Endothelial cell of umbilical vein (primary cell): Measurements from ENCODE around the gene CNMD. TPM values are rescaled to one million over a fixed set of nuclear protein-coding genes. Genes with fewer than 3 reads are reported as not detected.

ENCODE experiments used
- BruUV-seq: library from RNA; stranded (reverse); fragments of 400-500 nt; replicated peaks from 2 replicates; lab custom pipeline; 2021; lab: Mats Ljungman, UMichigan
- CTCF ChIA-PET: fragments of 300-600, 350-600 bp; sonication (Branson Sonifier 250); formaldehyde crosslinking; loops from one replicate; lab custom pipeline; 2021; ENCODE audit warnings: antibody characterized with exemption, inconsistent platforms; lab: Charles Lee
- POLR2A ChIA-PET: fragments of 300-600, 350-600 bp; sonication (Branson Sonifier 250); formaldehyde crosslinking; loops from one replicate; lab custom pipeline; 2021; ENCODE audit warnings: antibody characterized with exemption, inconsistent platforms; lab: Charles Lee
- DNase-seq: peaks from one replicate; pipeline ENCODE4 v3.0.0-alpha.2; 2011; ENCODE audit warnings: low read depth, low spot score
- FAIRE-seq: peaks from 2 replicates; lab custom pipeline; 2011; peaks lifted over from hg19 to GRCh38; lab: Jason Lieb, UNC
- H2AFZ ChIP-seq: 2 replicates; pipeline ENCODE4 v1.6.0; 2012; ENCODE audit warnings: low read depth, low read length, control low read depth, inconsistent platforms
- H3K27ac ChIP-seq: 2 replicates; pipeline ENCODE4 v1.5.1; 2011; ENCODE audit warnings: low read depth, mild to moderate bottlenecking, control low read depth, low read length, moderate library complexity; ENCODE audit not compliant: insufficient read depth
- H3K27me3 ChIP-seq, 2 experiments: 2 replicates each; pipeline versions ENCODE4 v1.6.0 to v1.6.1; 2011; ENCODE audit warnings: low read length in 2 of 2, mixed read lengths in 1 of 2; ENCODE audit not compliant: control insufficient read depth in 2 of 2, insufficient read depth in 2 of 2
- H3K36me3 ChIP-seq, 2 experiments: 2 replicates in 1 of 2; 3 replicates in 1 of 2; pipeline ENCODE4 v1.5.1; 2011; ENCODE audit warnings: low read length in 2 of 2, mild to moderate bottlenecking in 1 of 2, moderate library complexity in 1 of 2; ENCODE audit not compliant: control insufficient read depth in 2 of 2, insufficient read depth in 2 of 2; ENCODE audit errors: extremely low read depth in 1 of 2
- H3K4me1 ChIP-seq: 3 replicates; pipeline ENCODE4 v1.5.1; 2011; ENCODE audit warnings: mild to moderate bottlenecking, low read length; ENCODE audit not compliant: control insufficient read depth, insufficient read depth; ENCODE audit errors: extremely low read depth
- H3K4me2 ChIP-seq: 2 replicates; pipeline ENCODE4 v1.6.1; 2011; ENCODE audit warnings: low read length, control low read depth, mixed read lengths; ENCODE audit not compliant: insufficient read depth
- H3K4me3 ChIP-seq, 3 experiments: fragments of 200-600 bp in 1 of 3; sonication (generic), shearing (Covaris generic) in 1 of 3; replicated peaks in 1 of 3; 2 replicates each; pipeline ENCODE4 v1.5.1; 2011 to 2016; ENCODE audit warnings: control low read depth in 3 of 3, low read length in 3 of 3, mild to moderate bottlenecking in 2 of 3, inconsistent platforms in 1 of 3, low read depth in 1 of 3, moderate library complexity in 1 of 3; ENCODE audit not compliant: insufficient read depth in 1 of 3
- H3K79me2 ChIP-seq: 2 replicates; pipeline ENCODE4 v1.6.0; 2012; ENCODE audit warnings: low read length, inconsistent platforms; ENCODE audit not compliant: control insufficient read depth, insufficient read depth
- H3K9ac ChIP-seq: replicated peaks from 2 replicates; pipeline ENCODE3; 2011; ENCODE audit warnings: low read length, control low read depth; ENCODE audit not compliant: insufficient read depth; ENCODE audit errors: extremely low read depth
- H3K9me1 ChIP-seq: replicated peaks from 3 replicates; pipeline ENCODE4 v1.6.0; 2011; ENCODE audit warnings: mild to moderate bottlenecking, low read length; ENCODE audit not compliant: control insufficient read depth, insufficient read depth; ENCODE audit errors: extremely low read depth
- H3K9me3 ChIP-seq: replicated peaks from 2 replicates; pipeline ENCODE4 v1.5.1; 2012; ENCODE audit warnings: low read length, inconsistent platforms; ENCODE audit not compliant: control insufficient read depth, insufficient read depth
- H4K20me1 ChIP-seq: replicated peaks from 2 replicates; pipeline ENCODE3; 2011; ENCODE audit warnings: mild to moderate bottlenecking, low read length; ENCODE audit not compliant: control insufficient read depth, insufficient read depth; ENCODE audit errors: extremely low read depth
- EZH2 ChIP-seq: IDR thresholded peaks from 2 replicates; pipeline ENCODE4 v1.6.1; 2012; ENCODE audit warnings: borderline replicate concordance, low read depth, mild to moderate bottlenecking, moderate library complexity, low read length, inconsistent platforms; ENCODE audit not compliant: severe bottlenecking
- FOS ChIP-seq: IDR thresholded peaks from 2 replicates; pipeline ENCODE4 v1.6.1; 2011; ENCODE audit warnings: mild to moderate bottlenecking, low read length, moderate library complexity, borderline replicate concordance; ENCODE audit not compliant: insufficient read depth
- GATA2 ChIP-seq: IDR thresholded peaks from 2 replicates; pipeline ENCODE4 v1.7.0; 2011; ENCODE audit warnings: low read depth, mild to moderate bottlenecking, moderate library complexity, mixed read lengths, low read length; ENCODE audit not compliant: insufficient read length, insufficient read depth
- JUN ChIP-seq: IDR thresholded peaks from 2 replicates; pipeline ENCODE4 v1.6.1; 2011; ENCODE audit warnings: borderline replicate concordance, low read depth; ENCODE audit not compliant: insufficient read length, insufficient read depth
- MYC ChIP-seq: IDR thresholded peaks from one replicate; pipeline ENCODE4 v1.6.1; 2011; ENCODE audit warnings: mild to moderate bottlenecking, low read depth, low read length
- POLR2A ChIP-seq: IDR thresholded peaks from 2 replicates; pipeline ENCODE4 v1.6.1; 2012; ENCODE audit warnings: low read depth, mild to moderate bottlenecking, control low read depth, low read length
- POLR2AphosphoS5 ChIP-seq: IDR thresholded peaks from 2 replicates; pipeline ENCODE4 v1.6.1; 2012; ENCODE audit warnings: low read depth, mild to moderate bottlenecking, control low read depth, low read length, moderate library complexity; ENCODE audit not compliant: insufficient read depth
- dilution Hi-C: fragments of 300-500 bp; cut with MboI; formaldehyde crosslinking; loops from one replicate; pipeline ENCODE4 v1.15.0; 2019; ENCODE audit warnings: low sequenced_read_pairs; ENCODE audit not compliant: extremely low pct_ligation_motif_present
- intact Hi-C: fragments of 100-400 bp; cut with micrococcal nuclease; formaldehyde crosslinking; loops from one replicate; pipeline ENCODE4 v1.10.0; 2022
- polyA plus RNA-seq, 4 experiments: library from polyadenylated mRNA; depleted of rRNA in 3 of 4; stranded (reverse) in 3 of 4; unstranded in 1 of 4; fragments of >200 nt; gene quantifications; 2 replicates each; pipeline versions ENCODE4 v1.2.1 to v1.2.3, GENCODE V29; 2011 to 2012; ENCODE audit warnings: missing spikeins in 1 of 4
- total RNA-seq: library from RNA; stranded (reverse); gene quantifications from 2 replicates; pipeline ENCODE4 v1.2.3, GENCODE V29; 2021
- TF ChIP-seq, protein P1 (sequence below): IDR thresholded peaks from 2 replicates; pipeline ENCODE4 v1.6.1; 2011; ENCODE audit not compliant: insufficient read depth, insufficient read length
- TF ChIP-seq, protein P2 (sequence below), 2 donors: IDR thresholded peaks; 1 replicate in 1 of 2; 2 replicates in 1 of 2; pipeline ENCODE4 v1.5.1; 2011; ENCODE audit warnings: low read length in 2 of 2, mild to moderate bottlenecking in 2 of 2, moderate library complexity in 2 of 2, control low read depth in 1 of 2, inconsistent platforms in 1 of 2, low read depth in 1 of 2; ENCODE audit not compliant: insufficient read depth in 1 of 2; ENCODE audit errors: extremely low read depth in 1 of 2

Gene CNMD
- total and polyA plus RNA-seq, 2 donors (not counting 3 experiments of a cell fraction or from before 2014, with no cell fraction given): not detected

GRCh38 chr13:52758114-52758513 lies 18.5 kb upstream of the CNMD start:
- H3K27ac ChIP-seq: no peak overlapping the region
- H3K4me3 ChIP-seq: no peak overlapping the region
- dilution Hi-C loops (no loop called here), intact Hi-C loops (no loop called here)
- no peak overlapping the region for H2AFZ ChIP-seq
- no peak for DNase-seq
- ChIA-PET CTCF (no interaction called here), POLR2A (no interaction called here)
- FAIRE-seq: no peak
- H4K20me1 ChIP-seq: no peaks in the 10 kb centered on the region
- no peaks in the 10 kb centered on the region for H3K9me3 ChIP-seq
- peaks cover 0 to 2% of the 10 kb centered on the region in 2 experiments for H3K27me3 ChIP-seq
- BruUV-seq: no TSS peak
- no peaks in the 10 kb centered on the region for H3K36me3 ChIP-seq
- no peaks in the 10 kb centered on the region for H3K4me1 ChIP-seq
- no peak overlapping the region for H3K9ac ChIP-seq
- H3K9me1 ChIP-seq: no peaks in the 10 kb centered on the region
- TF ChIP-seq EZH2: no peak
- H3K79me2 ChIP-seq: no peaks in the 10 kb centered on the region
- no peak overlapping the region for H3K4me2 ChIP-seq

- no peak for FAIRE-seq
These were observed 11.6 kb upstream of the CNMD start for GRCh38 chr13:52751196-52751595.

More at GRCh38 chr13:52751196-52751595, 11.6 kb upstream of the CNMD start:
- no peak overlapping the region for H2AFZ ChIP-seq
- H3K9me3 ChIP-seq: no peaks in the 10 kb centered on the region
- intact Hi-C loops (no loop called here), dilution Hi-C loops (no loop called here)
- no peak for DNase-seq
- no peak overlapping the region for H3K27ac ChIP-seq
- TF ChIP-seq MYC (no peak), FOS (no peak), EZH2 (no peak), POLR2A (no peak), JUN (no peak), POLR2AphosphoS5 (no peak), GATA2 (no peak)
- TF ChIP-seq, protein P1, sequence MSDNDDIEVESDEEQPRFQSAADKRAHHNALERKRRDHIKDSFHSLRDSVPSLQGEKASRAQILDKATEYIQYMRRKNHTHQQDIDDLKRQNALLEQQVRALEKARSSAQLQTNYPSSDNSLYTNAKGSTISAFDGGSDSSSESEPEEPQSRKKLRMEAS: no peak
- TF ChIP-seq, protein P2, sequence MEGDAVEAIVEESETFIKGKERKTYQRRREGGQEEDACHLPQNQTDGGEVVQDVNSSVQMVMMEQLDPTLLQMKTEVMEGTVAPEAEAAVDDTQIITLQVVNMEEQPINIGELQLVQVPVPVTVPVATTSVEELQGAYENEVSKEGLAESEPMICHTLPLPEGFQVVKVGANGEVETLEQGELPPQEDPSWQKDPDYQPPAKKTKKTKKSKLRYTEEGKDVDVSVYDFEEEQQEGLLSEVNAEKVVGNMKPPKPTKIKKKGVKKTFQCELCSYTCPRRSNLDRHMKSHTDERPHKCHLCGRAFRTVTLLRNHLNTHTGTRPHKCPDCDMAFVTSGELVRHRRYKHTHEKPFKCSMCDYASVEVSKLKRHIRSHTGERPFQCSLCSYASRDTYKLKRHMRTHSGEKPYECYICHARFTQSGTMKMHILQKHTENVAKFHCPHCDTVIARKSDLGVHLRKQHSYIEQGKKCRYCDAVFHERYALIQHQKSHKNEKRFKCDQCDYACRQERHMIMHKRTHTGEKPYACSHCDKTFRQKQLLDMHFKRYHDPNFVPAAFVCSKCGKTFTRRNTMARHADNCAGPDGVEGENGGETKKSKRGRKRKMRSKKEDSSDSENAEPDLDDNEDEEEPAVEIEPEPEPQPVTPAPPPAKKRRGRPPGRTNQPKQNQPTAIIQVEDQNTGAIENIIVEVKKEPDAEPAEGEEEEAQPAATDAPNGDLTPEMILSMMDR (IDR thresholded peaks at IDR 0.05; ENCODE audit: extremely low read depth in 1 of 2, insufficient read depth in 1 of 2, low read depth in 1 of 2, low read length in 2 of 2): no peak
- no peaks in the 10 kb centered on the region for H3K4me1 ChIP-seq
- H3K9me1 ChIP-seq: no peaks in the 10 kb centered on the region
- no peaks in the 10 kb centered on the region for H3K79me2 ChIP-seq
- peaks cover 4% of the 10 kb centered on the region in 2 experiments for H3K27me3 ChIP-seq
- CTCF ChIA-PET: interaction anchor here (0.8 kb wide), 1 partner anchor 17 kb away, joined by 3 read pairs; no protein-coding TSS in a partner anchor
- H3K4me3 ChIP-seq: no peak overlapping the region
- no TSS peak for BruUV-seq
- no peak overlapping the region for H3K4me2 ChIP-seq
- no peaks in the 10 kb centered on the region for H4K20me1 ChIP-seq
- POLR2A ChIA-PET: no interaction called here
- no peaks in the 10 kb centered on the region for H3K36me3 ChIP-seq
- H3K9ac ChIP-seq: no peak overlapping the region
